HepG2 (cell line): Measurements from ENCODE around the gene SERPINF2. TPM values are rescaled to one million over a fixed set of nuclear protein-coding genes. Genes with fewer than 3 reads are reported as not detected.
A peak's percentile ranks its signal among the peaks of the same experiment; 100 is the strongest.

Source experiments
- ADNP ChIP-seq: sonication (generic); formaldehyde crosslinking; IDR thresholded peaks from 2 replicates; pipeline ENCODE4 v1.4.0; 2020; ENCODE audit warnings: missing genetic modification reagents
- ARNT2 ChIP-seq: sonication (generic); formaldehyde crosslinking; IDR thresholded peaks from 2 replicates; pipeline ENCODE4 v1.8.0; 2022; ENCODE audit warnings: mild to moderate bottlenecking, low read depth, missing genetic modification reagents, moderate library complexity
- ATF3 ChIP-seq: sonication (generic); formaldehyde crosslinking; IDR thresholded peaks from 2 replicates; pipeline ENCODE4 v1.4.0; 2020; ENCODE audit warnings: missing genetic modification reagents
- CENPX ChIP-seq: sonication (generic); formaldehyde crosslinking; IDR thresholded peaks from 2 replicates; pipeline ENCODE4 v1.9.0; 2021; ENCODE audit warnings: mild to moderate bottlenecking, missing genetic modification reagents, moderate library complexity
- GATAD2A ChIP-seq: IDR thresholded peaks from 2 replicates; pipeline ENCODE4 v1.6.1; 2016
- HDAC2 ChIP-seq: sonication (generic); formaldehyde crosslinking; IDR thresholded peaks from 2 replicates; pipeline ENCODE4 v1.4.0; 2020; ENCODE audit warnings: missing genetic modification reagents
- HIVEP1 ChIP-seq: sonication (generic); formaldehyde crosslinking; IDR thresholded peaks from 2 replicates; pipeline ENCODE4 v1.4.0; 2020; ENCODE audit warnings: mild to moderate bottlenecking, missing genetic modification reagents
- MAZ ChIP-seq, 2 experiments: sonication (generic) in 1 of 2; formaldehyde crosslinking in 1 of 2; IDR thresholded peaks; 2 replicates each; pipeline versions ENCODE4 v1.5.0 to v1.6.1; 2012 to 2020; ENCODE audit warnings: low read depth in 2 of 2, mild to moderate bottlenecking in 2 of 2, borderline replicate concordance in 1 of 2, improper control_type of control experiment in 1 of 2, low read length in 1 of 2, missing genetic modification reagents in 1 of 2, moderate library complexity in 1 of 2
- MYC ChIP-seq: sonication (generic); formaldehyde crosslinking; IDR thresholded peaks from 2 replicates; pipeline ENCODE4 v1.9.0; 2021; ENCODE audit warnings: missing genetic modification reagents, borderline replicate concordance
- RFXAP ChIP-seq: sonication (generic); formaldehyde crosslinking; IDR thresholded peaks from 2 replicates; pipeline ENCODE4 v1.4.0; 2020; ENCODE audit warnings: missing genetic modification reagents, borderline replicate concordance
- SMC3 ChIP-seq: IDR thresholded peaks from 2 replicates; pipeline ENCODE4 v1.6.1; 2011; ENCODE audit warnings: low read length, improper control_type of control experiment
- SP1 ChIP-seq, 2 experiments: fragments of 450-650 bp in 1 of 2; sonication (generic) in 1 of 2; formaldehyde crosslinking in 1 of 2; IDR thresholded peaks; 2 replicates each; pipeline versions ENCODE4 v1.4.0 to v1.6.1; 2016 to 2020; ENCODE audit warnings: missing genetic modification reagents in 1 of 2
- STAG1 ChIP-seq: sonication (generic); formaldehyde crosslinking; IDR thresholded peaks from 2 replicates; pipeline ENCODE4 v1.4.0; 2020; ENCODE audit warnings: missing genetic modification reagents
- TAF15 ChIP-seq: fragments of 200-400 bp; formaldehyde crosslinking; IDR thresholded peaks from one replicate; pipeline ENCODE4 v1.6.1; 2018; ENCODE audit warnings: mild to moderate bottlenecking, low read depth, low read length; ENCODE audit not compliant: poor library complexity, severe bottlenecking
- TEAD3 ChIP-seq: optimal IDR thresholded peaks from 2 replicates; pipeline ENCODE3; 2016; ENCODE audit warnings: borderline replicate concordance
- TFDP2 ChIP-seq: sonication (generic); formaldehyde crosslinking; IDR thresholded peaks from 2 replicates; pipeline ENCODE4 v1.4.0; 2020; ENCODE audit warnings: missing genetic modification reagents
- TGIF2 ChIP-seq: IDR thresholded peaks from 2 replicates; pipeline ENCODE4 v1.6.1; 2016; ENCODE audit warnings: control low read depth, missing compliant biosample characterization
- YY1 ChIP-seq: IDR thresholded peaks from 2 replicates; pipeline ENCODE4 v1.6.1; 2011; ENCODE audit warnings: low read length, low read depth, moderate library complexity, mild to moderate bottlenecking; ENCODE audit not compliant: insufficient read depth, insufficient replicate concordance
- ZNF296 ChIP-seq: sonication (generic); formaldehyde crosslinking; conservative IDR thresholded peaks from 2 replicates; pipeline ENCODE4 v1.5.0; 2020; ENCODE audit warnings: mild to moderate bottlenecking, missing genetic modification reagents
- ZNF331 ChIP-seq: sonication (generic); formaldehyde crosslinking; IDR thresholded peaks from 2 replicates; pipeline ENCODE4 v1.4.0; 2020; ENCODE audit warnings: missing genetic modification reagents
- ZNF501 ChIP-seq: sonication (generic); formaldehyde crosslinking; IDR thresholded peaks from 2 replicates; pipeline ENCODE4 v1.5.1; 2020; ENCODE audit warnings: mild to moderate bottlenecking, moderate library complexity, missing genetic modification reagents
- ZNF574 ChIP-seq: sonication (generic); formaldehyde crosslinking; IDR thresholded peaks from 2 replicates; pipeline ENCODE4 v1.4.0; 2020; ENCODE audit warnings: missing genetic modification reagents
- polyA plus RNA-seq, 8 experiments: library from polyadenylated mRNA; depleted of rRNA in 3 of 8; stranded (reverse) in 7 of 8; unstranded in 1 of 8; fragments of >200 nt; fragmentation: Illumina TruSeq in 4 of 8; extraction: Trizol in 4 of 8; gene quantifications; 2 replicates each; pipeline versions ENCODE4 v1.2.1 to v1.2.3, GENCODE V29; 2011 to 2016; ENCODE audit warnings: low read depth in 4 of 8, missing spikeins in 1 of 8, mixed read lengths in 1 of 8; ENCODE audit not compliant: insufficient read depth in 1 of 8
- total RNA-seq, 5 experiments: library from RNA; depleted of rRNA; stranded (reverse); fragments of >200 nt; fragmentation: Illumina TruSeq; extraction: Trizol; gene quantifications; 2 replicates each; pipeline ENCODE4 v1.2.3, GENCODE V29; 2016; ENCODE audit warnings: low read depth in 1 of 5
- TF ChIP-seq, protein P1 (sequence below): IDR thresholded peaks from 2 replicates; pipeline ENCODE4 v1.6.1; 2016; ENCODE audit warnings: low read depth, borderline replicate concordance
- TF ChIP-seq, protein P2 (sequence below): sonication (generic); formaldehyde crosslinking; IDR thresholded peaks from 2 replicates; pipeline ENCODE4 v1.4.0; 2020; ENCODE audit warnings: missing genetic modification reagents

The SERPINF2 gene
- total and polyA plus RNA-seq, 2 of the 13 experiments (the other 11 are each of a cell fraction or from before 2014, with no cell fraction given): 309 to 548 TPM

DNA sequence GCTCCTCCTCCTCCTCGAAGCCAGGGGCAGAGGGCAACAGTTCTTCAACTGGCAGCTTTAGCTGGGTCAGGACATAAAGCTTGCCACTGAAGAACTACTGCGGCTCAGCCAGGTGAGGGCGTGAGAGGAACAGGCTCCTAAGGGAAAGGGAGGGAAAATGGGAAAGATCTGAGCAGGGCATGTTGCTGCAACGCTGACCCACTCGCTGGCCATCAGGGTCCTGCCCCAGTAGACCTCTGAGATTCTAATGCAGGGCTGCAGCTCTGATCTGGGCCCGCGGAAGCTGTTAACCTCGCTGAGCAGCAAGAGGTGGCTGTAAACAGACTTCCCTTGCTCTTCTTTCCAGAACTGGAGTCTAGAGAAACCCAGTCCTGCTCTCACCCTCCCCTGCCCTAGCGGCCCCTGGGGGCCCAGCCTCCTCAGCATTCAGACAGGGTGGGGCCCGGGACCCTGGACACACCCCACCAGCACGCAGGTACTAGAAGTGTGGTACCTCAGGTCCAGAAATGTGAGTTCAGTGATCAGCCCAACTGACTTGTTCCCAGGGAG is 28.7 kb upstream of the SERPINF2 start (continued):
- TF ChIP-seq GATAD2A (CRISPR knock-in tag) (no peak), ZNF296 (CRISPR knock-in tag) (0 out of 2 replicates have a peak, but pooled peaks have one; percentile 16), MYC (CRISPR knock-in tag) (no peak), YY1 (peak; percentile 25), ZNF501 (CRISPR knock-in tag) (peak; percentile 65; the same call in 1 of the 2 replicates), HDAC2 (CRISPR knock-in tag) (peak; percentile 52; the same call in 1 of the 2 replicates), SMC3 (peak; percentile 40), ARNT2 (CRISPR knock-in tag) (0 out of 2 replicates have a peak, but pooled peaks have one; percentile 10), HIVEP1 (CRISPR knock-in tag) (no peak), TFDP2 (peak; percentile 76), ATF3 (CRISPR knock-in tag) (no peak), ZNF331 (CRISPR knock-in tag) (0 out of 2 replicates have a peak, but pooled peaks have one; percentile 23), MAZ (IDR thresholded peaks at IDR 0.05; ENCODE audit: borderline replicate concordance, low read depth, low read length) (no peak), MAZ (CRISPR knock-in tag; IDR thresholded peaks at IDR 0.05; ENCODE audit: low read depth) (peak; percentile 27; the same call in 1 of the 2 replicates), SP1 (IDR thresholded peaks at IDR 0.05) (no peak), SP1 (CRISPR knock-in tag; IDR thresholded peaks at IDR 0.05) (0 out of 2 replicates have a peak, but pooled peaks have one; percentile 21), TEAD3 (CRISPR knock-in tag) (peak; percentile 56), ADNP (no peak), RFXAP (CRISPR knock-in tag) (no peak), TGIF2 (CRISPR knock-in tag) (peak; percentile 15; the same call in 1 of the 2 replicates), CENPX (no peak), TAF15 (no peak), STAG1 (CRISPR knock-in tag) (peak; percentile 90), ZNF574 (CRISPR knock-in tag) (peak; percentile 40; the same call in 1 of the 2 replicates)
- TF ChIP-seq, protein P1, sequence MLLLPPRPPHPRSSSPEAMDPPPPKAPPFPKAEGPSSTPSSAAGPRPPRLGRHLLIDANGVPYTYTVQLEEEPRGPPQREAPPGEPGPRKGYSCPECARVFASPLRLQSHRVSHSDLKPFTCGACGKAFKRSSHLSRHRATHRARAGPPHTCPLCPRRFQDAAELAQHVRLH (CRISPR knock-in tag): peak; percentile 6; the same call in 1 of the 2 replicates
- TF ChIP-seq, protein P2, sequence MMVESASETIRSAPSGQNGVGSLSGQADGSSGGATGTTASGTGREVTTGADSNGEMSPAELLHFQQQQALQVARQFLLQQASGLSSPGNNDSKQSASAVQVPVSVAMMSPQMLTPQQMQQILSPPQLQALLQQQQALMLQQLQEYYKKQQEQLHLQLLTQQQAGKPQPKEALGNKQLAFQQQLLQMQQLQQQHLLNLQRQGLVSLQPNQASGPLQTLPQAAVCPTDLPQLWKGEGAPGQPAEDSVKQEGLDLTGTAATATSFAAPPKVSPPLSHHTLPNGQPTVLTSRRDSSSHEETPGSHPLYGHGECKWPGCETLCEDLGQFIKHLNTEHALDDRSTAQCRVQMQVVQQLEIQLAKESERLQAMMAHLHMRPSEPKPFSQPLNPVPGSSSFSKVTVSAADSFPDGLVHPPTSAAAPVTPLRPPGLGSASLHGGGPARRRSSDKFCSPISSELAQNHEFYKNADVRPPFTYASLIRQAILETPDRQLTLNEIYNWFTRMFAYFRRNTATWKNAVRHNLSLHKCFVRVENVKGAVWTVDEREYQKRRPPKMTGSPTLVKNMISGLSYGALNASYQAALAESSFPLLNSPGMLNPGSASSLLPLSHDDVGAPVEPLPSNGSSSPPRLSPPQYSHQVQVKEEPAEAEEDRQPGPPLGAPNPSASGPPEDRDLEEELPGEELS: peak; percentile 41; the same call in 1 of the 2 replicates
